HepG2 (cell line): Measurements from ENCODE around the gene C10orf90. TPM values are rescaled to one million over a fixed set of nuclear protein-coding genes. Genes with fewer than 3 reads are reported as not detected.

Experiments used
- ATAC-seq: fragments of 200-7000 bp; cut with Tn5 transposase; 3 replicates; pipeline ENCODE4 v1.9.1; 2020; ENCODE audit warnings: mild to moderate bottlenecking, moderate library complexity
- BruUV-seq: library from RNA; stranded (reverse); fragments of 400-500 nt; replicated peaks from 2 replicates; lab custom pipeline; 2021; lab: Mats Ljungman, UMichigan
- CTCF ChIA-PET: fragments of 300-600 bp; formaldehyde crosslinking; extraction: SDS; loops from one replicate; lab custom pipeline; 2021; ENCODE audit warnings: low total read pairs, inconsistent platforms, low intra/inter-chr PET ratio; lab: Yijun Ruan, JAX
- POLR2A ChIA-PET: fragments of 350-600 bp; sonication (Branson Sonifier 250); formaldehyde crosslinking; loops from one replicate; lab custom pipeline; 2020; ENCODE audit warnings: antibody characterized with exemption, inconsistent platforms; lab: Yijun Ruan, JAX
- DNase-seq: peaks from one replicate; pipeline ENCODE4 v3.0.0-alpha.2; 2015; ENCODE audit warnings: low spot score
- FAIRE-seq: peaks from 3 replicates; lab custom pipeline; 2011; peaks lifted over from hg19 to GRCh38; lab: Jason Lieb, UNC
- H2AFZ ChIP-seq: one replicate; pipeline ENCODE4 v1.6.1; 2011; ENCODE audit warnings: low read length, inconsistent platforms
- H3K27ac ChIP-seq: fragments of 300-600 bp; 3 replicates; pipeline ENCODE4 v1.8.0; 2011; ENCODE audit warnings: mixed run types, mild to moderate bottlenecking, mixed read lengths, low read length, inconsistent platforms; ENCODE audit not compliant: insufficient read depth; ENCODE audit errors: extremely low read length
- H3K27me3 ChIP-seq, 2 experiments: fragments of 200-600 bp in 1 of 2; 2 replicates in 1 of 2; 3 replicates in 1 of 2; pipeline versions ENCODE4 v1.6.0 to v1.8.0; 2011; ENCODE audit warnings: low read length in 2 of 2, mild to moderate bottlenecking in 2 of 2, moderate library complexity in 2 of 2, inconsistent platforms in 1 of 2; ENCODE audit not compliant: insufficient read depth in 2 of 2, control insufficient read depth in 1 of 2
- H3K36me3 ChIP-seq, 2 experiments: fragments of 200-600 bp in 1 of 2; replicated peaks in 1 of 2; 2 replicates in 1 of 2; 3 replicates in 1 of 2; pipeline versions ENCODE4 v1.5.1 to v1.8.0; 2011; ENCODE audit warnings: low read length in 2 of 2, inconsistent platforms in 1 of 2; ENCODE audit not compliant: insufficient read depth in 2 of 2, control insufficient read depth in 1 of 2
- H3K4me1 ChIP-seq: 2 replicates; pipeline ENCODE4 v1.5.1; 2012; ENCODE audit warnings: low read length, inconsistent platforms; ENCODE audit not compliant: insufficient read depth
- H3K4me2 ChIP-seq: 2 replicates; pipeline ENCODE4 v1.6.0; 2011; ENCODE audit warnings: low read depth, low read length, inconsistent platforms
- H3K4me3 ChIP-seq, 3 experiments: fragments of 200-600 bp in 1 of 3; sonication (generic), shearing (Covaris generic) in 1 of 3; replicated peaks in 1 of 3; 2 replicates each; pipeline ENCODE4 v1.5.1; 2011 to 2016; ENCODE audit warnings: low read length in 3 of 3, inconsistent platforms in 2 of 3, low read depth in 2 of 3, mild to moderate bottlenecking in 2 of 3, control low read depth in 1 of 3, mixed read lengths in 1 of 3; ENCODE audit not compliant: insufficient read depth in 1 of 3
- H3K79me2 ChIP-seq: one replicate; pipeline ENCODE4 v1.6.1; 2011; ENCODE audit warnings: low read length, inconsistent platforms; ENCODE audit not compliant: insufficient read depth
- H3K9ac ChIP-seq: 2 replicates; pipeline ENCODE4 v1.6.0; 2011; ENCODE audit warnings: mild to moderate bottlenecking, low read depth, low read length, inconsistent platforms; ENCODE audit not compliant: insufficient read depth
- H3K9me3 ChIP-seq: 2 replicates; pipeline ENCODE4 v1.5.1; 2012; ENCODE audit warnings: mild to moderate bottlenecking, low read length
- H4K20me1 ChIP-seq: 2 replicates; pipeline ENCODE4 v1.6.0; 2011; ENCODE audit warnings: inconsistent platforms, mild to moderate bottlenecking, low read length, moderate library complexity; ENCODE audit not compliant: insufficient read depth
- FIP1L1 ChIP-seq: fragments of 200-400 bp; formaldehyde crosslinking; IDR thresholded peaks from 2 replicates; pipeline ENCODE4 v1.6.1; 2018; ENCODE audit warnings: low read depth, mild to moderate bottlenecking, low read length, moderate library complexity, borderline replicate concordance; ENCODE audit not compliant: insufficient read depth
- FOXA1 ChIP-seq, 2 experiments: fragments of 450-650 bp in 1 of 2; sonication (generic) in 1 of 2; formaldehyde crosslinking in 1 of 2; IDR thresholded peaks; 2 replicates each; pipeline versions ENCODE4 v1.4.0 to v1.6.1; 2016 to 2020; ENCODE audit warnings: missing genetic modification reagents in 1 of 2
- FOXJ3 ChIP-seq: sonication (generic); formaldehyde crosslinking; IDR thresholded peaks from 2 replicates; pipeline ENCODE4 v1.4.0; 2020; ENCODE audit warnings: missing genetic modification reagents, mild to moderate bottlenecking, borderline replicate concordance
- GABPB1 ChIP-seq: IDR thresholded peaks from 2 replicates; pipeline ENCODE4 v1.6.1; 2016; ENCODE audit warnings: mild to moderate bottlenecking, missing genetic modification reagents, moderate library complexity, missing compliant biosample characterization
- HDAC1 ChIP-seq: sonication (generic); formaldehyde crosslinking; IDR thresholded peaks from 2 replicates; pipeline ENCODE4 v1.5.1; 2020; ENCODE audit warnings: mild to moderate bottlenecking, missing genetic modification reagents
- MAF1 ChIP-seq: sonication (generic); formaldehyde crosslinking; IDR thresholded peaks from 2 replicates; pipeline ENCODE4 v1.5.0; 2020; ENCODE audit warnings: missing genetic modification reagents, borderline replicate concordance
- TCF12 ChIP-seq, 2 experiments: fragments of 450-650 bp in 1 of 2; sonication (generic) in 1 of 2; formaldehyde crosslinking in 1 of 2; IDR thresholded peaks; 2 replicates each; pipeline versions ENCODE4 v1.6.1 to v1.8.0; 2017 to 2022; ENCODE audit warnings: antibody characterized with exemption in 1 of 2, mild to moderate bottlenecking in 1 of 2, missing genetic modification reagents in 1 of 2, moderate library complexity in 1 of 2
- ZBTB33 ChIP-seq: sonication (generic); formaldehyde crosslinking; IDR thresholded peaks from 2 replicates; pipeline ENCODE4 v1.4.0; 2020; ENCODE audit warnings: missing genetic modification reagents
- ZBTB7B ChIP-seq: sonication (generic); formaldehyde crosslinking; IDR thresholded peaks from 2 replicates; pipeline ENCODE4 v1.4.0; 2020; ENCODE audit warnings: missing genetic modification reagents
- ZFP90 ChIP-seq: sonication (generic); formaldehyde crosslinking; IDR thresholded peaks from 2 replicates; pipeline ENCODE4 v1.8.0; 2022; ENCODE audit warnings: missing genetic modification reagents, mild to moderate bottlenecking, inconsistent platforms, borderline replicate concordance
- ZNF12 ChIP-seq: sonication (generic); formaldehyde crosslinking; IDR thresholded peaks from 2 replicates; pipeline ENCODE4 v1.5.0; 2020; ENCODE audit warnings: missing genetic modification reagents
- ZNF446 ChIP-seq: sonication (generic); formaldehyde crosslinking; IDR thresholded peaks from 2 replicates; pipeline ENCODE4 v1.5.0; 2020; ENCODE audit warnings: mild to moderate bottlenecking, missing genetic modification reagents
- ZNF768 ChIP-seq: sonication (generic); formaldehyde crosslinking; IDR thresholded peaks from 2 replicates; pipeline ENCODE4 v1.4.0; 2020; ENCODE audit warnings: missing genetic modification reagents
- WGBS: methylation state at CpG from one replicate; pipeline ENCODE4 v1.1.6; 2017; ENCODE audit warnings: low lambda C conversion rate; 5-methylcytosine and 5-hydroxymethylcytosine counted together
- in situ Hi-C: cut with HindIII; loops from 2 replicates; pipeline ENCODE4 v1.10.0; 2017; ENCODE audit warnings: low pct_unique_long_range_greater_than_20kb; ENCODE audit not compliant: extremely low pct_ligation_motif_present
- intact Hi-C: fragments of 100-400 bp; cut with micrococcal nuclease; formaldehyde crosslinking; loops from one replicate; pipeline ENCODE4 v1.10.0; 2022; ENCODE audit not compliant: unreplicated experiment
- polyA plus RNA-seq, 8 experiments: library from polyadenylated mRNA; depleted of rRNA in 3 of 8; stranded (reverse) in 7 of 8; unstranded in 1 of 8; fragments of >200 nt; fragmentation: Illumina TruSeq in 4 of 8; extraction: Trizol in 4 of 8; gene quantifications; 2 replicates each; pipeline versions ENCODE4 v1.2.1 to v1.2.3, GENCODE V29; 2011 to 2016; ENCODE audit warnings: low read depth in 4 of 8, missing spikeins in 1 of 8, mixed read lengths in 1 of 8; ENCODE audit not compliant: insufficient read depth in 1 of 8
- total RNA-seq, 5 experiments: library from RNA; depleted of rRNA; stranded (reverse); fragments of >200 nt; fragmentation: Illumina TruSeq; extraction: Trizol; gene quantifications; 2 replicates each; pipeline ENCODE4 v1.2.3, GENCODE V29; 2016; ENCODE audit warnings: low read depth in 1 of 5
- TF ChIP-seq, protein P1 (sequence below): sonication (generic); formaldehyde crosslinking; IDR thresholded peaks from 2 replicates; pipeline ENCODE4 v1.8.1; 2023; ENCODE audit warnings: mild to moderate bottlenecking, moderate library complexity, missing genetic modification reagents

The C10orf90 gene
- total and polyA plus RNA-seq, 2 of the 13 experiments (the other 11 are each of a cell fraction or from before 2014, with no cell fraction given), result not detected

GRCh38 chr10:126690534-126690933, 20.0 kb upstream of the C10orf90 start:
- Histone ChIP-seq H3K4me3 (no peak overlapping the region), H2AFZ (no peak overlapping the region), H4K20me1 (no peaks in the 10 kb centered on the region), H3K4me1 (no peaks in the 10 kb centered on the region), H3K27me3 (peaks cover 0 to 10% of the 10 kb centered on the region in 2 experiments; a peak in 2 of 5 replicates), H3K9ac (no peak overlapping the region), H3K79me2 (no peaks in the 10 kb centered on the region), H3K36me3 (no peaks in the 10 kb centered on the region), H3K4me2 (no peak overlapping the region), H3K27ac (no peak overlapping the region), H3K9me3 (no peaks in the 10 kb centered on the region)
- ChIA-PET POLR2A (no interaction called here), CTCF (no interaction called here)
- no TSS peak for BruUV-seq
- DNase-seq (no peak), FAIRE-seq (no peak), ATAC-seq (no peak)
- TF ChIP-seq ZNF12 (no peak), MAF1 (no peak), ZNF768 (CRISPR knock-in tag) (no peak), ZBTB33 (no peak), ZBTB7B (no peak), ZNF446 (CRISPR knock-in tag) (no peak), HDAC1 (CRISPR knock-in tag) (no peak), FIP1L1 (no peak), FOXA1 (IDR thresholded peaks at IDR 0.05) (no peak), FOXA1 (CRISPR knock-in tag; IDR thresholded peaks at IDR 0.05) (no peak), FOXJ3 (CRISPR knock-in tag) (no peak), TCF12 (IDR thresholded peaks at IDR 0.05) (no peak), TCF12 (CRISPR knock-in tag; IDR thresholded peaks at IDR 0.05) (no peak), ZFP90 (CRISPR knock-in tag) (no peak), GABPB1 (CRISPR knock-in tag) (no peak)
- TF ChIP-seq, protein P1, sequence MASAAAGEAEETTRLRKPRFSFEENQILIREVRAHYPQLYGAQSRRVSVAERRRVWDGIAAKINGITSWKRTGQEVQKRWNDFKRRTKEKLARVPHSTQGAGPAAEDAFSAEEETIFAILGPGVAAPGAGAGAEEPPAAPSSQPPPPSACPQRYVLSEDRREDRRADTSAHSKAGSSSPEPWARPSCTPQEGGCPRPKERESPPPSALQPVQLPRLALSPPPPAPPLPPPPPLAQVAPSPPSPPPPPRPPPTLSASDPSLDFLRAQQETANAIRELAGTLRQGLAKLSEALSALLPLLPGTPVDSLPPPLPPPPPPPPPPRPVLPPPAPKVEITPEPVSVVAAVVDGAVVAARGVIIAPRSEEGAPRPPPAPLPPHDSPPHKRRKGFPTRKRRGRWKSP (CRISPR knock-in tag), result no peak
- intact Hi-C loops, result no loop called here
- in situ Hi-C loops, result no loop called here
- 0% methylated on average over 2 of the region's 2 CpGs for WGBS
